Measurements from ENCODE around the gene KIAA1328.

GRCh38 chr18:36821681-36822080 is 7.2 kb upstream of the KIAA1328 start:
- TF ChIP-seq CTCF (IDR thresholded peaks at IDR 0.05 in 4 of 5, conservative IDR thresholded peaks at IDR 0.05 in 1 of 5), result no peak
- no peak for TF ChIP-seq POLR2A (IDR thresholded peaks at IDR 0.05)
